A549 (cell line): Measurements from ENCODE around the gene RGS5.

Source experiments
- EP300 ChIP-seq, 2 experiments: fragments of >200 bp; sonication (Bioruptor Twin); formaldehyde crosslinking; IDR thresholded peaks; 2 replicates in 1 of 2; 3 replicates in 1 of 2; pipeline ENCODE4 v1.6.1; 2016 to 2017
- TF ChIP-seq, protein P1 (sequence below): fragments of >200 bp; sonication (Bioruptor Twin); formaldehyde crosslinking; IDR thresholded peaks from 3 replicates; pipeline ENCODE4 v1.5.1; 2016
- TF ChIP-seq, protein P2 (sequence below): fragments of 150-350 bp; IDR thresholded peaks from 2 replicates; pipeline ENCODE4 v1.6.1; 2014; ENCODE audit warnings: low read depth, mild to moderate bottlenecking, low read length

DNA sequence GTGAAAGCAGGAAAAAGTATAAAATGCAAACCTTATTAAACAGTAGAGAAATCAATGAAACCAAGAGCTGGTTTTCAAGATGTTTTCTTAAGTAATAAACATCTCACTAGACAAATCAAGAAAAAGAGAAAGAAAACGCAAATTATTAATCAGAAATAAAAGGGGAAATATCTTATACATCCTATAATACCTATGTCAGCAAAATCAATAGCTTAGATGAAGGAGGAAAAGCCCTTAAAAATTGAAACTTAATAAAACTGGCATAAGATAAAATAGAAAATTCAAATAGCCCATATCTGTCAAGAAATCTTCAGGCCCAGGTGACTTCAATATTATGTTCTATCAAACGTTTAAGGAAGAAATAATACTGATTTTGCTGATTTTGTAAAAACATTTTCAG lies 74.4 kb downstream of the RGS5 start:
- TF ChIP-seq EP300 (IDR thresholded peaks at IDR 0.05), result no peak
- TF ChIP-seq, protein P1, sequence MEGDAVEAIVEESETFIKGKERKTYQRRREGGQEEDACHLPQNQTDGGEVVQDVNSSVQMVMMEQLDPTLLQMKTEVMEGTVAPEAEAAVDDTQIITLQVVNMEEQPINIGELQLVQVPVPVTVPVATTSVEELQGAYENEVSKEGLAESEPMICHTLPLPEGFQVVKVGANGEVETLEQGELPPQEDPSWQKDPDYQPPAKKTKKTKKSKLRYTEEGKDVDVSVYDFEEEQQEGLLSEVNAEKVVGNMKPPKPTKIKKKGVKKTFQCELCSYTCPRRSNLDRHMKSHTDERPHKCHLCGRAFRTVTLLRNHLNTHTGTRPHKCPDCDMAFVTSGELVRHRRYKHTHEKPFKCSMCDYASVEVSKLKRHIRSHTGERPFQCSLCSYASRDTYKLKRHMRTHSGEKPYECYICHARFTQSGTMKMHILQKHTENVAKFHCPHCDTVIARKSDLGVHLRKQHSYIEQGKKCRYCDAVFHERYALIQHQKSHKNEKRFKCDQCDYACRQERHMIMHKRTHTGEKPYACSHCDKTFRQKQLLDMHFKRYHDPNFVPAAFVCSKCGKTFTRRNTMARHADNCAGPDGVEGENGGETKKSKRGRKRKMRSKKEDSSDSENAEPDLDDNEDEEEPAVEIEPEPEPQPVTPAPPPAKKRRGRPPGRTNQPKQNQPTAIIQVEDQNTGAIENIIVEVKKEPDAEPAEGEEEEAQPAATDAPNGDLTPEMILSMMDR, result no peak
- TF ChIP-seq, protein P2, sequence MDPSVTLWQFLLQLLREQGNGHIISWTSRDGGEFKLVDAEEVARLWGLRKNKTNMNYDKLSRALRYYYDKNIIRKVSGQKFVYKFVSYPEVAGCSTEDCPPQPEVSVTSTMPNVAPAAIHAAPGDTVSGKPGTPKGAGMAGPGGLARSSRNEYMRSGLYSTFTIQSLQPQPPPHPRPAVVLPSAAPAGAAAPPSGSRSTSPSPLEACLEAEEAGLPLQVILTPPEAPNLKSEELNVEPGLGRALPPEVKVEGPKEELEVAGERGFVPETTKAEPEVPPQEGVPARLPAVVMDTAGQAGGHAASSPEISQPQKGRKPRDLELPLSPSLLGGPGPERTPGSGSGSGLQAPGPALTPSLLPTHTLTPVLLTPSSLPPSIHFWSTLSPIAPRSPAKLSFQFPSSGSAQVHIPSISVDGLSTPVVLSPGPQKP, result no peak
